NB4 (cell line): Measurements from ENCODE around the gene TMEM44.

Source experiments
- DNase-seq: peaks from one replicate; pipeline ENCODE4 v3.0.0; 2010; ENCODE audit warnings: low read depth
- H3K4me3 ChIP-seq: one replicate; pipeline ENCODE4 v1.5.1; 2011; ENCODE audit warnings: mild to moderate bottlenecking, low read depth, low read length, moderate library complexity
- MAX ChIP-seq: IDR thresholded peaks from 2 replicates; pipeline ENCODE4 v1.6.1; 2011; ENCODE audit warnings: low read depth, low read length
- MYC ChIP-seq: IDR thresholded peaks from 2 replicates; pipeline ENCODE4 v1.6.1; 2011; ENCODE audit warnings: low read depth, low read length
- POLR2A ChIP-seq: IDR thresholded peaks from 2 replicates; pipeline ENCODE4 v1.6.1; 2011; ENCODE audit warnings: mild to moderate bottlenecking; ENCODE audit not compliant: insufficient read length; ENCODE audit errors: extremely low read depth
- TF ChIP-seq, protein P1 (sequence below): IDR thresholded peaks from one replicate; pipeline ENCODE4 v1.5.1; 2012; ENCODE audit warnings: low read depth, low read length

The TMEM44 gene

DNA sequence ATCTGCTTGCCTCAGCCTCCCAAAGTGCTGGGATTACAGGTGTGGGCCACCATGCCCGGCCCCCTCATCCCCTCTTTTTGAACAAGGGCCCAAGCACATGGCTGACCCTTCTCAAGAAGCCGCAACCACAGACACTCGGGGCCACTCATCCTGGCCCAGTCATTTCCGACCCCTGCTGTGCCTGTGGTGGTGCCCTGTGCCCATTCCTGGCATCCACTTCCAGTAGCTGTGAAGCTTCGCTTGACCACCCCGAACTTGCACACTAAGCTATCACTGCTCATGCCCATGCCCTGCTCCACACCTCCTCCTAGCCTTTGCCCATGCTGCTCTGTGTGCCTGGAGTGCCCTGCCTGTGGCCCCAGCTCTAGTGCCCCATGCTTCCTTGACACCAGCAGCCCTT is 8.3 kb downstream of the TMEM44 start:
- no peak for TF ChIP-seq MYC
- no peak for TF ChIP-seq POLR2A
- TF ChIP-seq MAX = no peak
- TF ChIP-seq, protein P1, sequence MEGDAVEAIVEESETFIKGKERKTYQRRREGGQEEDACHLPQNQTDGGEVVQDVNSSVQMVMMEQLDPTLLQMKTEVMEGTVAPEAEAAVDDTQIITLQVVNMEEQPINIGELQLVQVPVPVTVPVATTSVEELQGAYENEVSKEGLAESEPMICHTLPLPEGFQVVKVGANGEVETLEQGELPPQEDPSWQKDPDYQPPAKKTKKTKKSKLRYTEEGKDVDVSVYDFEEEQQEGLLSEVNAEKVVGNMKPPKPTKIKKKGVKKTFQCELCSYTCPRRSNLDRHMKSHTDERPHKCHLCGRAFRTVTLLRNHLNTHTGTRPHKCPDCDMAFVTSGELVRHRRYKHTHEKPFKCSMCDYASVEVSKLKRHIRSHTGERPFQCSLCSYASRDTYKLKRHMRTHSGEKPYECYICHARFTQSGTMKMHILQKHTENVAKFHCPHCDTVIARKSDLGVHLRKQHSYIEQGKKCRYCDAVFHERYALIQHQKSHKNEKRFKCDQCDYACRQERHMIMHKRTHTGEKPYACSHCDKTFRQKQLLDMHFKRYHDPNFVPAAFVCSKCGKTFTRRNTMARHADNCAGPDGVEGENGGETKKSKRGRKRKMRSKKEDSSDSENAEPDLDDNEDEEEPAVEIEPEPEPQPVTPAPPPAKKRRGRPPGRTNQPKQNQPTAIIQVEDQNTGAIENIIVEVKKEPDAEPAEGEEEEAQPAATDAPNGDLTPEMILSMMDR = no peak
- H3K4me3 ChIP-seq = no peak overlapping the region
- DNase-seq = no peak

GRCh38 chr3:194623449-194624290 is 9.5 kb downstream of the TMEM44 start:
- TF ChIP-seq MAX = no peak
- no peak for TF ChIP-seq MYC
- TF ChIP-seq, protein P1 = no peak
- DNase-seq = no peak

GRCh38 chr3:194622621-194623340 is 10.4 kb downstream of the TMEM44 start:
- no peak for DNase-seq
- no peak overlapping the region for H3K4me3 ChIP-seq
- TF ChIP-seq MAX (no peak), MYC (no peak), POLR2A (no peak)
- TF ChIP-seq, protein P1 = no peak

More at GRCh38 chr3:194623449-194624290, 9.5 kb downstream of the TMEM44 start:
- no peak overlapping the region for H3K4me3 ChIP-seq

DNA sequence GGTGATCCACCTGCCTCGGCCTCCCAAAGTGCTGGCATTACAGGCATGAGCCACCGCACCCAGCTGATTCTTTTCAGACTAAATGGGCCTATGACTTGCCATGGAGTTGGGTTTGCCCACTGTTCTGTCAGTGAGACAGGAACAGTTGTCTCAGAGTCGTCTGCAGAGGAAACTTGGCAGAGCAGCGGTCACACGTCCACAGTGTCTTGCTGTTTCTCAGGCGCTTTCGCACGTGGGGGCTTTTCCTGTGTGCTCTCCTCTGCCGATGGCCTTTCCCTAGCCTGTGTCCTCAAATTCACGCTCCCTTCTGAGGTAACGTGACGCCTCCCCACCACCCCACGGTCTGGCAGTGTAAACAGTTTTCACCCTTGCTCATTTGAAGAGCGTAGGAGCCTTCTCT is 11.3 kb downstream of the TMEM44 start:
- no peak overlapping the region for H3K4me3 ChIP-seq
- DNase-seq = no peak
- TF ChIP-seq MAX (no peak), POLR2A (no peak), MYC (no peak)
- TF ChIP-seq, protein P1 = no peak

DNA sequence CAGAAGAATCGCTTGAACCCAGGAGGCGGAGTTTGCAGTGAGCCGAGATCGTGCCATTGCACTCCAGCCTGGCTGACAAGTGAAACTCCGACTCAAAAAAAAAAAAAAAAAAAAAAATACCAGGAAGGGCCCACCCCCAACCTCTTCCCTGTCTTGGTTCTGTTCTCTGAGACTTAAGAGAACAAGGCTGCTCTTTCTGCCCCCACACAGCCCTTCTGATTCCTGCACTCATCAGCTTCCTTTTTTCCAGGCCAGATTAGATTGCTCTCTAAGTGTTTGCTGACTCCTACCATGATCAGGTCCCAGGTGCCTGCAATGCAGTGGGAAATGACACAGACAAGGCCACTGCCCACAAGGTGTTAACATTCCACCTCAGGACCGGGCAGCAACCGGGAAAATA is 13.0 kb downstream of the TMEM44 start:
- H3K4me3 ChIP-seq = no peak overlapping the region
- TF ChIP-seq MYC = no peak
- no peak for TF ChIP-seq POLR2A
- no peak for TF ChIP-seq MAX
- TF ChIP-seq, protein P1 = no peak
- DNase-seq = no peak
